T-helper 1 cell treated with Interleukin-12 subunit alpha and Interleukin-12 subunit beta and Interleukin-4 antibody, amounts not matched to agents 30 ng/mL and 1 ng/mL, for 36 hours (primary cell): ENCODE data around the gene CDK5R1. TPM values are rescaled to one million over a fixed set of nuclear protein-coding genes. Genes with fewer than 3 reads are reported as not detected.

Experiments used
- intact Hi-C: fragments of 100-400 bp; cut with micrococcal nuclease; formaldehyde crosslinking; loops from one replicate; pipeline ENCODE4 v1.15.1; 2024
- total RNA-seq: library from RNA; stranded (reverse); gene quantifications from 2 replicates; pipeline ENCODE4 v1.2.3, GENCODE V29; 2022

Gene CDK5R1
- total RNA-seq, 1 donor from 2014 or later: 3.9 TPM

DNA sequence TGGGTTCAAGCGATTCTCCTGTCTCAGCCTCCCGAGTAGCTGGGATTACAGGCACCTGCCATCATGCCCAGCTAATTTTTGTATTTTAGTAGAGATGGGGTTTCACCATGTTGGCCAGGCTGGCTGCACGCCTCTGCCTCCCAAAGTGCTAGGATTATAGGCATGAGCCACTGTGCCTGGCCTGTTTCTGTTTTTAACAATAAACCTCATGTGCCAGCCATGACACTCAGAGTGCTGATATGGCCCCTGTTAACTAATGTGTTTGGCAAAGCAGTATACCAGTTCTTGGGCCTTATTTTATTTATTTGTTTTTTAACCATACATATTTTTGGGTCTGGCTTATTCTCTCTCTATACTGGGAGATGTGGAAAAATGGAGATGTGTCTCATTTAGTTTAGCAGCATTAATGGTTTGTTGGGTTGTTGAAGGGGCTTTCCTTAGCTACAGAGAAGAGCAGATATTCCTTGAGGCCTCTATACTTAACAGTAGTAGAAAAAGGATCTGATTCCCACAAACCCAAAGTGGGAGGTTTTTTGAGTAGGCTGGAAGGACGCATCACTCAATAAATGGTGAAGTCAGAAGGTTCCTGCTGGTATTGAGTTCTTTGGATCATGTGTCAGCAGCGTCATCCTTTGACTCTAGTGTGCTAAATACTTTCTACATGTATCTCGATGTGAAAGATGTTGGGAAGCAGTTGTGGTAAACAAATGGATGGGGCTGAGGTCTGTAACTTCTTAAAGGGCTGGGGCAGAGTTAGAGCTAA is 16.2 kb upstream of the CDK5R1 start:
- intact Hi-C loops: no loop called here

- intact Hi-C loops: no loop called here
Observed at GRCh38 chr17:32471652-32472051, 15.1 kb upstream of the CDK5R1 start.

DNA sequence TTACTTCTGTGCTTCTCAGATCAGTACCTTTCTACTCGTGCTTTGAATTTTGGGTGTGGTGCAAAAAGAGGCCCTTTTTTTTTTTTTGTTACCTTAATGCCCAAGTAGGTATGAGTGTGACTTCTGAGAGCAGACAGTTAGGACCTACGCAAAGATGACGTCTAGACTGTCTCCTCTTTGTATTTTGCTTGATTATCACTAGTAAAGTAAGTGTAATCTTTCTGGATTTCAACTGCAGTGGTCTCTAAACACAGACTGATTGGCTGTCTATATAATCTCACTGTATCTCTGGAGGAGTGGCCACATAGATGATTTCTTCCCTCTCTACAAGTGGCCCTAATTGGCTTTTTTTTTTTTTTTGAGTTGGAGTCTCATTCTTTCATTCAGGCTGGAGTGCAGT is 11.5 kb upstream of the CDK5R1 start:
- intact Hi-C loops: no loop called here

DNA sequence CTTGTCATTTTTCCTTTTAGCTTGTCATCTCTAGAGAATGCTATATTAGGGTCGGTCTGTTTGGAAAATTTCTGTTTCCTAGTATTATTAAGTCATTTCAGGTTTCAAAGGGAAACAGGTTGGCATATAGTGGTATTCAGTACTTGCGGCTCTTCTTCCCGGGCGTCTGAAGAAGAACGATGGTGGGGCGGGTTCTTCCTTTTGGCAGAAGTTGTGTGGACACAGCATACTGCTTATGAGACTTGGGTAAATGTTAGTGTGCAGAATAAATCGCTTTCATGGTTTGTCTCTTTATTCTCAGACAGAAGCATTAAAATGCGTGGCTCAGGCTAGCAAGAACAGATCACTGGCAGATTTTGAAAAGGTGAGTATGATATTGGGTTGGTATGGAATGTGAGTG is 9.6 kb upstream of the CDK5R1 start:
- intact Hi-C loops: no loop called here

DNA sequence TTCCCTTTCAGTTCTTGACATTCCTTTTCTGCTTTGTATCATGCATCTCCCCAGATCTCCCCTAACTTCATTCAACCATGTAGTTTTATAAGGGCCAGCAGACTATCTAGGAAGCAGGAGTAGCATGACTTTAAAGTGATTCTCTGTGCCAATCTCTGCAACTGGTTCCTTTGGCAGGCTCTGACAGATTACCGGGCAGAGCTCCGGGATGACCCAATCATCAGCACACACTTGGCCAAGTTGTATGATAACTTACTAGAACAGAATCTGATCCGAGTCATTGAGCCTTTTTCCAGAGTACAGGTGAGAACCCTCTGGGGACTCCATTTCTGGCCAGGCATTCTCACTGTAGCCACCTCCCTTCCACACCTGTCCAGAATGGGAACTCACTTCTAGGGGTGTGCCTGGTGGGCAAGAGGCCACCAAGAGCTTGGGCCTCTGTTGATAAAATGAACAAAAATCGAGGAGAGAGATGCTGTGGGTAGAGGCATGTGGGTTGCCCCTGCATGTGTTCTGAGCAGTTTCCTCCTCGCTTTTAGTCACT is 7.6 kb upstream of the CDK5R1 start:
- intact Hi-C loops: no loop called here

- intact Hi-C loops: loop anchor here (5.0 kb wide), 2 partner anchors 196 to 396 kb away; partner anchors contain the start of gene MYO1D
Observed at GRCh38 chr17:32481193-32481592, 5.6 kb upstream of the CDK5R1 start.

GRCh38 chr17:32482568-32483320 is 4.0 kb upstream of the CDK5R1 start:
- intact Hi-C loops: loop anchor here (1.0 to 5.0 kb wide), 5 partner anchors 127 to 395 kb away; partner anchors contain the start of gene MYO1D

- intact Hi-C loops: loop anchor here (1.0 to 5.0 kb wide), 5 partner anchors 126 to 394 kb away; partner anchors contain the start of gene MYO1D
Observed at GRCh38 chr17:32483451-32484019, 3.3 kb upstream of the CDK5R1 start.

GRCh38 chr17:32484041-32484461 is 2.7 kb upstream of the CDK5R1 start:
- intact Hi-C loops: loop anchor here (5.0 kb wide), 2 partner anchors 193 to 393 kb away; partner anchors contain the start of gene MYO1D

DNA sequence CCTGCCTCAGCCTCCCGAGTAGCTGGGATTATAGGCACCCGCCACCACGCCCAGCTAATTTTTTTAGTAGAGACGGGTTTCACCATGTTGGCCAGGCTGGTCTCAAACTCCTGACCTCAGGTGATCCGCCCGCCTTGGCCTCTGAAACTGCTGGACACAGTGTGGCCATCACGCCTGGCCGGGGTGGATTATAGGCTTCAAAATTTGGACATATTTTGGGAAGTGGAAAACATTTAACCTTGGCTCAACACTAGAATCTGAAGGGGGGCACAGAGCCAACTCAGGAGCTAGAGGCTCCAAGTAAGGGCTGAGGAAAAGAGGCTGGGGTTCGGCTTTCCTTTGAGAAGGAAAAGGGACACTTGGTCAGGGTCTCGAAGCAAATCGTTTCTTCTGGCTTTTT is 2.2 kb upstream of the CDK5R1 start:
- intact Hi-C loops: loop anchor here (5.0 kb wide), 2 partner anchors 193 to 393 kb away; partner anchors contain the start of gene MYO1D

- intact Hi-C loops: loop anchor here (1.0 to 2.0 kb wide), 2 partner anchors 38 to 65 kb away; no protein-coding TSS in a partner anchor
Observed at GRCh38 chr17:32485261-32486110, 1.3 kb upstream of the CDK5R1 start.

- intact Hi-C loops: loop anchor here (1.0 to 2.0 kb wide), 2 partner anchors 37 to 65 kb away; no protein-coding TSS in a partner anchor
Observed at GRCh38 chr17:32486111-32486700, 587 bp upstream of the CDK5R1 start.

GRCh38 chr17:32487473-32488176 is 832 bp downstream of the CDK5R1 start:
- intact Hi-C loops: loop anchor here (1.0 to 2.0 kb wide), 4 partner anchors 43 to 268 kb away; partner anchors contain the start of gene PSMD11

- intact Hi-C loops: no loop called here
Observed at GRCh38 chr17:32488177-32488542, 1.4 kb downstream of the CDK5R1 start.

- intact Hi-C loops: loop anchor here (1.0 kb wide), 1 partner anchor 32 kb away; no protein-coding TSS in a partner anchor
Observed at GRCh38 chr17:32488604-32489180, 1.9 kb downstream of the CDK5R1 start.

- intact Hi-C loops: loop anchor here (1.0 kb wide), 1 partner anchor 31 kb away; no protein-coding TSS in a partner anchor
Observed at GRCh38 chr17:32489320-32490100, 2.7 kb downstream of the CDK5R1 start.

GRCh38 chr17:32490101-32490482 is 3.3 kb downstream of the CDK5R1 start:
- intact Hi-C loops: no loop called here
